ENCODE results near the gene HRH3.

Gene HRH3

DNA sequence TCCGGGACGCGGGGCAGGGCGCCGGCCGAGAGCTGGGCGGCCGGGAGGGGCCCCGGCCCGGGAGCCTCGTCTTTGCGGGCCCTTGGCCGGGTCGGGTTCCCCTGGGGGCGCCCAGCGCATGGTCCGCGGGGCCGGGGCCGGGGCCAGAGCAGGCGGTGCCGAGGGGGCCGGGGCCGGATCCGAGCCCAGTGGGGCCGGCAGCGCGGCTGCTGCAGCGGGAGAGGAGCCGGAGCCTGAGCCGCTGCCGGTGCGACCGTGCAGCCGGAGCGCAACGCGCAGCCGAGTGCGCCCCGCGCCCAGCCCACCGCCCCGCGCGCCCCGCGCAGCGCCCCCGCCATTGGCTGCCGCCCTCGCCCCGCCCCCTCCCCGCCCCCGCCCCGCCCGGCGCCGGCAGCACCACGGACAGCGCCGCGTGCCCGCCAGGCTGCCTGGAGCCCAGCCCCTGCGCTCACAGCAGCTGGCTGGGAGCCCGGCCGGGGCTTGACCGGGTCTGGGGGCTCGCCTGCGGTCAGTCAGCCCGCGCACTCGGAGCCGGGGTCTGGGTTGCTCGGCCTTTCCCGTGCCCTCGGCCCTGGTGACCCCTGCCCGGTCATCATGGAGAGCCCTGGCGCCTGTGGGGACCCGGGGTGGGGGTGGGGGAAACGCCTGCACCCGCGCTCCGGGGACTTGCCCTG is at the start of gene HRH3:
HRH3 (minus strand) TSS at position 287 of the 674 bp plus-strand sequence. CDS start 308 bp downstream, outside the sequence.
- DNase-seq (ENCODE audit: low spot score), result no peak

DNA sequence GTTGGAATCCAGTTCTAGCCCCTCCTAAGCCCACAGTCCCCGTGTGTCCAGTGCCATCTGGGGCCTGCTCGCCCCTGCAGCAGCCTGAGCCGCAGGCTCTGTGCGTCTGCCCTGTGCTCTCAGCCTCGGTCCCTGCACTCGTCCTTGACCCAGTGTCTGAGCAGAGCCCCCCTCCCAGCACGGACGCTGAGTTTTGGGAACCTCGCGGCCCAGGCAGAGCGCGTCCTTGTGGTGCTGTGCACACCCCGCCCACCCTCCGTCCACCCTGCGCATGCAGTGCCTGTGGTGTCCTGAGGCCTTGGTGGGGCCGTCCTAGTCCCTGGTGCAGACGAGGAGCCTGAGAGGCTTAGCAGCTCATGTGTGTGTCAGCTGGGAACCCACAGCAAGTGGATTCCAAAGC is 49.8 kb upstream of the HRH3 start:
- no peak for DNase-seq (ENCODE audit: low spot score)

DNA sequence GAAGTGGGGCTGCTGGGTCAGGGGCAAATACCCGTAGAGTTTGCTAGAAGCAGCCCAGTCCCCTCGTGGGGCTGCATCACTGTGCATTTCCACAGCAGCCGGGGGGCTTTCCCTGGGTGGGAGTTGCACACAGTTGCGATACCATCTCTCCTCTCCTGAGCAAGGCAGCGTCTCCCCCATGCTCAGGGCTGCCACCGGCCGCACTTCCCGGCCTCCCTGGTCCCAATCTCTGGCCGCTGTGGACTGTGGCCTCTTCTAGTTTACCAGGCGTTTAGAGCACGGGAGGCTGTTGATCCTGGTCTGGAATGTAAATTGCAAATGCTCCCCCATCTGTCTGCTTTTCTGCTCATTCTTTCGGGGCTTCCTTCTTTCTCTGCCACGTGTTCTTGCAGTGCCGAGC is 49.3 kb upstream of the HRH3 start:
- DNase-seq (ENCODE audit: low spot score), result peak; percentile 37

GRCh38 chr20:62268228-62268900 is 48.3 kb upstream of the HRH3 start:
- no peak for DNase-seq (ENCODE audit: low spot score)

GRCh38 chr20:62267543-62267942 is 47.5 kb upstream of the HRH3 start:
- DNase-seq (ENCODE audit: low spot score), result peak; percentile 56

DNA sequence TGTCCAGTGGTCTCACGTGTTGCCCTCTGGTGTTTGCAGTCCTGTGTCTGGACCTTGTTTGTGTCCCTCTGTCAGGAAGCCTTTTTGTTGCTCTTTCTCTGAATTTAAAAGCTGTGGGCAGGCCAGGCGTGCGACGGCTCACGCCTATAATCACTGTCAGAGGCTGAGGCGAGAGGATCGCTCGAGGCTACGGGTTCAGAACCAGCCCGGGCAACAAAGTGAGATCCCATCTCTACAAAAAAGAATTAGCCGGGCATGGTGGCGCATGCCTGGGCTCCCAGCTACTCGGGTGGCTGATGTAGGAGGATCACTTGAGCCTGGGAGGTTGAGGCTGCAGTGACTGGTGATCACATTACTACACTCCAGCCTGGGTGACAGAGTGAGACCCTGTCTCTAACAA is 46.8 kb upstream of the HRH3 start:
- no peak for DNase-seq (ENCODE audit: low spot score)

DNA sequence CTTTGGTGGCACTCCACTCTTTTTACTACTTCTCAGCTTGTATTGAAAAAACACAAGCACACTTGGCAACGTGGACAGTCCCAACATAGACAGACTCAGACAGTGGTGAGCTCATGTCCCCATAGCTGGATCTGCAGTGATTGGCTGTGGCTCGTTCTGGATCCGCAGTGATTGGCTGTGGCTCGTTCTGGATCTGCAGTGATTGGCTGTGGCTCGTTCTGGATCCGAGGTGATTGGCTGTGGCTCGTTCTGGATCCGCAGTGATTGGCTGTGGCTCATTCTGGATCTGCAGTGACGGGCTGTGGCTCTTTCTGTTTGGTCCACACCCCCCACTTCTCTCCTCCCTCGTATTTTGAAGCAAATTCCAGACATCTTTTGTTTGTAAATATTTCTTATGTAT is 46.3 kb upstream of the HRH3 start:
- no peak for DNase-seq (ENCODE audit: low spot score)

GRCh38 chr20:62265365-62265764 is 45.3 kb upstream of the HRH3 start:
- no peak for DNase-seq (ENCODE audit: low spot score)

DNA sequence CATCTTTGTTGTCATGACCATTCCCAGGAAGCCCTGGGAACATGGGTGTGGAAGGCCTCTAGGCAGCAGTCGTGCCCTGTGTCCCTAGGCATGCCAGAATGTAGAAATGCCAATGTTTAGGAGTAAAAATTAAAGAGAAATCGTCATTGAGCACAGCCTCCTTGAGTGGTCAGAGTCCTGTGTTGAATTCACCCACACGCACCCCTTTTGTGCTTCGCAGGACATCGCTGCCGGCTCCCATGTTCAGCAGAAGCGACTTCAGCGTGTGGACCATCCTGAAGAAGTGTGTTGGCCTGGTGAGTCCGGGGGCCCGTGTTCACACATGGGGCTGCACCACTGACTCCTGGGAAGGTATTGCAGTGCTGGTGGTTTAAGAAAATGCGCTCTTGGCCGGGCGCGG is 43.3 kb upstream of the HRH3 start:
- DNase-seq (ENCODE audit: low spot score), result no peak

- no peak for DNase-seq (ENCODE audit: low spot score)
Measured at GRCh38 chr20:62262064-62262463, 42.0 kb upstream of the HRH3 start.

DNA sequence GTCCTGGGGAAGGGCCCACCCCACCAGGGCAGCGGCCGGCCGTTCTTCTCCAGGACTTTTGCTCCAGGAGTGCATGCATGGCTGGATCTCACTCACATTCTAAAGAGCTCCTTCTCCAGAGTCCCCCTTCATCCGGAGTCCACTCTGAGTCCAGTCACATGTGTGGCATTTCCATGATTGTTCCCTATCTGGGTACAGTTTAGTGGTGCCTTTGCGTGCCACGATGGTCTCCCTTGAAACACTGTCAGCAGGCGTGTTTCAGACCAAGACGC is 39.2 kb upstream of the HRH3 start:
- DNase-seq (ENCODE audit: low spot score), result no peak

DNA sequence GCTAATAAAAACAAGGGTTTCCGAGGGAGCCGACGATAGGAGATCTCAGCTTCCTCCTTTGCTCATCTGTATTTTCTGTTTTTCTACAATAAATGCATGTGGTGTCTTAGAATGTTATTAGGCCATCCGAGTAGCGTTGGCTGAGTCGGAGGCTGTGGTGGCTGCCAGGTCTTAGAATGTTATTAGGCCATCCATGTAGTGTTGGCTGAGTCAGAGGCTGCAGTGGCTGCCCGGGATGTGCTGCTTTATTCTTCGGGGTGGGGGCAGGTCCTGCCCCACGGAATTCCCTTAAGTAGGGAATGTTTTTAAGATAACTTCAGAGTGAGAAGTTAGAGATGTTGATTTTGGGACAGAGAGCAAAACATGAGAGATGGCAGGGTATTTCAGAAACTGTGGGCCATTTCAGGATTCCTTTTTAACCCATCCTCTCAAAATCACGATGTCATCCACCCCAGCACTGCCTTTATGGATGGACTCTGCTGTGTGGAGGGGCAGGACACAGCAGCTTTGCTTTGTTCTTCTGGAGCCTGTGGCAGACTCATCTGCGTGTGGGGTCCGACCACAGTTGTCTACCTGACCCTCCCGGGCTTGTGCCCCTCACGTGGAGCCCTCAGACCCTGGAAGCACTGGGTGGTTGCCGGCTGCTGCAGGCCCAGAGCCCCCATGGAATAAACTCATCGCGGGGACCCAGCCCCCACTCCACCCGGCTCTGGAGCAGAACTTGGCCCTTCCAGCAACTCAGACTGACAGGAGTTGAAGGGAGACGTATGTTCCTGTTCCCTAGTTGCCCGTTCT is 38.6 kb upstream of the HRH3 start:
- DNase-seq (ENCODE audit: low spot score), result peak; percentile 80

- DNase-seq (ENCODE audit: low spot score), result no peak
Measured at GRCh38 chr20:62255976-62256375, 35.9 kb upstream of the HRH3 start.

- DNase-seq (ENCODE audit: low spot score), result no peak
Measured at GRCh38 chr20:62254021-62254724, 34.1 kb upstream of the HRH3 start.

GRCh38 chr20:62253398-62253797 is 33.3 kb upstream of the HRH3 start:
- DNase-seq (ENCODE audit: low spot score), result no peak

- no peak for DNase-seq (ENCODE audit: low spot score)
Measured at GRCh38 chr20:62252342-62252966, 32.4 kb upstream of the HRH3 start.

DNA sequence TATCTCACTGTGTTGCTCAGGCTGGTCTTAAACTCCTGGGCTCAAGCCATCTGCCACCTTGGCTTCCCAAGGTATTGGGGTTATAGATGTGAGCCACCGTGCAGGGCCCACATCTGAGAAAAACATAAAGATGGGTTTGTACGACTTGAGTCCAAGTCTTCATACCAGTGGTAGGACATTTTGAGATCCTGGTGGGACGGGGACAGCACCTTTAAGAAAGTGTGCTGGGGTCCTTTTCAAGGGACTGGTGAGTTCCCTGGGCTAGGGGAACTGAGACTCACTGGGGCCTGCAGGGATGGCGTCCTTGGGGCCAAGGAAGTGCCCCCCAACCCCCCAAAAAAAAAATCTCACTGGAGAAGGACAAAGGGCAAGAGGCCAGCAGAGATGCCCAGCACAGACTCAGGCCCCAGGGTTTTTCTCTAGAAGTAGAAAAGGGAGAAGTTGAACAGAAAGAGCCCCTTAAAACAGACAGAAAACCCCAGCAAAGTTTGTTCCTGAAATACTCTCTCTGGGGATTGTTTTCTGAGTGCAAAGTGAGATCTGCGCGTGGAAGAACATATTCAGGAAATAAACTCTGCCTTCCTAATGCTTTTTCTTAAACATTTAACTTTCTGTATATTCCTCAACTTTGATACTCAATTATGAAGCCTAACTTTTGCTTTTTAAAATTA is 28.9 kb upstream of the HRH3 start:
- no peak for DNase-seq (ENCODE audit: low spot score)

GRCh38 chr20:62246872-62247652 is 27.0 kb upstream of the HRH3 start:
- DNase-seq (ENCODE audit: low spot score), result peak; percentile 93

DNA sequence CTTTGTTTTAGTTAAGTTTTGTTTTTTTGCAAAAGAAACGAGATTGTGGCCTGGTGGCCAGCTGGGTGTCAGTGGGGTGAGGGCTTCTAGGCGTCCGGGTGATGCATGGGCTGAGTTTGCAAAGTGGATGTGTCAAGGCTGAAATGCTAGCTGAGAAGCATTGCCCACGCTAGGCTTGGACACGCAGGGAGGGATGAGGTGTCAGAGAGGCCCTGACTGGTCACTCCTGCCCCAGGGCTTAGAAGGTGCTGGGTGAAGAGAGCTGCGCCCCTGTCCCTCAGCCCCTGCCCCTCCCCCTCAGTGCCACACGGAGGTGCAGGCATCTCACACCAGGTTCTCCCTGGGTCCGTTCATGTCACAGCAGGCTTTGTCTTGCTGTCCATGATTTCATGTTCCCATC is 26.4 kb upstream of the HRH3 start:
- DNase-seq (ENCODE audit: low spot score), result no peak

GRCh38 chr20:62245911-62246280 is 25.8 kb upstream of the HRH3 start:
- no peak for DNase-seq (ENCODE audit: low spot score)

DNA sequence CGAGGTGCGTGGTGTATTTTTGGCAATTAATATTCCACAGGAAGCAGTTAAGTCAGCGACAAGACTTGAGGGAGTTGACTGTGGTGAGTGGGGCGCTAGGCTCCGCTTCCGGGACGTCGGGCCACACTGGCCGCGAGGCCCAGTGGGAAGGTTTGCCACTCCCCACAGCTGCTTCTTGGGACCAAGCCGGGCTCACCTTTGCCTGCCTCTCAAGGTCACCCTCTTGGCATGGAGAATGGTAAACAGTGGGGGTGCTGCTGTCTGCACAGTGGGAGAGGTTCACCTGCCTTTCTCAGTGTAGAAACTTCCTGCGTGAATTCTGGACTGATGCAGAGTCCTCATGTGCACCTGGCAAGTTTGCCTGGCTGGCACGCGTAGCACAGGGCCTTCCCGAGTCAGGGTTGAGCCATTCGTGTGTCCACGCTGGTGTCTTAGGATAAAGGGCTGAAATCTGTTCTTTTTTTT is 24.6 kb upstream of the HRH3 start:
- no peak for DNase-seq (ENCODE audit: low spot score)
